Fibroblast of lung (primary cell): Measurements from ENCODE around the gene MVP.

ENCODE experiments used
- CTCF ChIP-seq, 2 donors: IDR thresholded peaks in 1 of 2; conservative IDR thresholded peaks in 1 of 2; 1 replicate in 1 of 2; 2 replicates in 1 of 2; pipeline ENCODE4 v1.5.1; 2011 to 2012; ENCODE audit warnings: low read length in 2 of 2, control low read depth in 1 of 2, inconsistent platforms in 1 of 2, low read depth in 1 of 2, mild to moderate bottlenecking in 1 of 2
- EZH2 ChIP-seq: IDR thresholded peaks from 2 replicates; pipeline ENCODE4 v1.5.1; 2012; ENCODE audit warnings: low read length, control low read depth, mild to moderate bottlenecking; ENCODE audit errors: missing control alignments

DNA sequence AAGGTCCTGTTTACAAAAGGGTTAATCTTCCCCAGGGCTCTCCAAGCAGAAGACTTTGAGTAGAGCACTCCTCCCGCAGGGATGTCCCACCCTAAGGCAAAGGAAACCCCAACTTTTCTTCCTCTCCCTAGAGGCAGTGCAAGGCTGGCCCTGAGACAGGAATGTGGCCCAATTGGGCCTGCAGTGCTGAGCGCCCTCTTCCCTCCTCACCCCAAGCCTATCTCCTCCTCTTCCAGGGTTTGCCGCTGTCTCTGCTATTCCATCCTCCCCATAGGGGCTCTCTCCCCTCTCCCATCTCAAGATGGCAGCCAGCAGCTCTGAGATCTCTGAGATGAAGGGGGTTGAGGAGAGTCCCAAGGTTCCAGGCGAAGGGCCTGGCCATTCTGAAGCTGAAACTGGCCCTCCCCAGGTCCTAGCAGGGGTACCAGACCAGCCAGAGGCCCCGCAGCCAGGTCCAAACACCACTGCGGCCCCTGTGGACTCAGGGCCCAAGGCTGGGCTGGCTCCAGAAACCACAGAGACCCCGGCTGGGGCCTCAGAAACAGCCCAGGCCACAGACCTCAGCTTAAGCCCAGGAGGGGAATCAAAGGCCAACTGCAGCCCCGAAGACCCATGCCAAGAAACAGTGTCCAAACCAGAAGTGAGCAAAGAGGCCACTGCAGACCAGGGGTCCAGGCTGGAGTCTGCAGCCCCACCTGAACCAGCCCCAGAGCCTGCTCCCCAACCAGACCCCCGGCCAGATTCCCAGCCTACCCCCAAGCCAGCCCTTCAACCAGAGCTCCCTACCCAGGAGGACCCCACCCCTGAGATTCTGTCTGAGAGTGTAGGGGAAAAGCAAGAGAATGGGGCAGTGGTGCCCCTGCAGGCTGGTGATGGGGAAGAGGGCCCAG is 7.3 kb upstream of the MVP start:
- TF ChIP-seq CTCF (conservative IDR thresholded peaks at IDR 0.05 in 1 of 2, IDR thresholded peaks at IDR 0.05 in 1 of 2; ENCODE audit: low read depth in 1 of 2, low read length in 2 of 2), result no peak
- TF ChIP-seq EZH2, result no peak
